Neural cell (in vitro differentiated cells): ENCODE data around the gene CACNA2D2. TPM values are rescaled to one million over a fixed set of nuclear protein-coding genes. Genes with fewer than 3 reads are reported as not detected.

Source experiments
- H2AFZ ChIP-seq: fragments of 200-600, 300-800 bp; sonication (generic), shearing (Covaris generic); 2 replicates; pipeline ENCODE4 v1.6.0; 2014; ENCODE audit warnings: low read depth, mild to moderate bottlenecking, antibody characterized with exemption, low read length, moderate library complexity
- H3F3A ChIP-seq: fragments of 200-600 bp; shearing (Covaris generic); 2 replicates; pipeline ENCODE4 v1.6.1; 2016; ENCODE audit warnings: mild to moderate bottlenecking, moderate library complexity, mixed read lengths, antibody characterized with exemption, low read length; ENCODE audit not compliant: insufficient read depth, poor library complexity, severe bottlenecking
- H3K27ac ChIP-seq: fragments of 200-600, 300-800 bp; sonication (generic), shearing (Covaris generic); 2 replicates; pipeline ENCODE4 v1.5.1; 2014; ENCODE audit warnings: mild to moderate bottlenecking, low read length, moderate library complexity
- H3K27me3 ChIP-seq: fragments of 300-800, 200-600 bp; sonication (generic), shearing (Covaris generic); 2 replicates; pipeline ENCODE4 v1.6.0; 2014; ENCODE audit warnings: mild to moderate bottlenecking, low read depth, low read length, moderate library complexity; ENCODE audit not compliant: insufficient read depth
- H3K36me3 ChIP-seq: fragments of 300-800, 200-600 bp; sonication (generic), shearing (Covaris generic); 2 replicates; pipeline ENCODE4 v1.5.1; 2014; ENCODE audit warnings: mild to moderate bottlenecking, antibody characterized with exemption, low read length, moderate library complexity; ENCODE audit not compliant: insufficient read depth
- H3K4me2 ChIP-seq: fragments of 300-800, 200-600 bp; sonication (generic), shearing (Covaris generic); 2 replicates; pipeline ENCODE4 v1.6.0; 2014; ENCODE audit warnings: mild to moderate bottlenecking, low read length
- H3K4me3 ChIP-seq: fragments of 300-800, 200-600 bp; sonication (generic), shearing (Covaris generic); 2 replicates; pipeline ENCODE4 v1.5.1; 2014; ENCODE audit warnings: mild to moderate bottlenecking, low read length, moderate library complexity
- H3K79me2 ChIP-seq: fragments of 200-600 bp; shearing (Covaris generic); replicated peaks from 2 replicates; pipeline ENCODE4 v1.6.0; 2014; ENCODE audit warnings: mild to moderate bottlenecking, low read length, moderate library complexity; ENCODE audit not compliant: insufficient read depth
- H3K9ac ChIP-seq: fragments of 300-800, 200-600 bp; sonication (generic), shearing (Covaris generic); 2 replicates; pipeline ENCODE4 v1.6.1; 2016; ENCODE audit warnings: mild to moderate bottlenecking, low read length, mixed read lengths
- H3K9me2 ChIP-seq: fragments of 200-600 bp; shearing (Covaris generic); 2 replicates; pipeline ENCODE4 v1.6.1; 2016; ENCODE audit warnings: mild to moderate bottlenecking, low read length, mixed read lengths; ENCODE audit not compliant: insufficient read depth
- H3K9me3 ChIP-seq: fragments of 200-600, 300-800 bp; sonication (generic), shearing (Covaris generic); 2 replicates; pipeline ENCODE4 v1.6.1; 2016; ENCODE audit warnings: mild to moderate bottlenecking, mixed run types, low read length, moderate library complexity, mixed read lengths
- H4K20me1 ChIP-seq: fragments of 200-600 bp; shearing (Covaris generic); 2 replicates; pipeline ENCODE4 v1.6.1; 2016; ENCODE audit warnings: mild to moderate bottlenecking, mixed run types; ENCODE audit not compliant: insufficient read depth
- EP300 ChIP-seq: fragments of 450-650 bp; conservative IDR thresholded peaks from 2 replicates; pipeline ENCODE4 v1.6.1; 2014; ENCODE audit warnings: antibody characterized with exemption, mild to moderate bottlenecking, moderate library complexity; ENCODE audit not compliant: poor library complexity, severe bottlenecking
- EZH2 ChIP-seq: fragments of 200-600, 300-800 bp; shearing (Covaris generic), sonication (generic); IDR thresholded peaks from 2 replicates; pipeline ENCODE4 v1.6.1; 2014; ENCODE audit warnings: antibody characterized with exemption, low read length, borderline replicate concordance, mild to moderate bottlenecking; ENCODE audit not compliant: insufficient read depth, poor library complexity, severe bottlenecking
- MXI1 ChIP-seq: fragments of 450-650 bp; conservative IDR thresholded peaks from 2 replicates; pipeline ENCODE4 v1.6.1; 2014; ENCODE audit warnings: antibody characterized with exemption, mild to moderate bottlenecking; ENCODE audit not compliant: poor library complexity, severe bottlenecking
- POLR2AphosphoS5 ChIP-seq: IDR thresholded peaks from 2 replicates; pipeline ENCODE4 v1.6.1; 2012
- RAD21 ChIP-seq: fragments of 450-650 bp; conservative IDR thresholded peaks from 2 replicates; pipeline ENCODE4 v1.6.1; 2014; ENCODE audit warnings: antibody characterized with exemption, mild to moderate bottlenecking, moderate library complexity
- SMC3 ChIP-seq: fragments of 450-650 bp; conservative IDR thresholded peaks from 2 replicates; pipeline ENCODE4 v1.6.1; 2014; ENCODE audit warnings: antibody characterized with exemption, mild to moderate bottlenecking, moderate library complexity; ENCODE audit not compliant: poor library complexity
- TAF1 ChIP-seq: IDR thresholded peaks from 2 replicates; pipeline ENCODE4 v1.6.1; 2012; ENCODE audit warnings: low read depth
- polyA plus RNA-seq: library from polyadenylated mRNA; depleted of rRNA; stranded (reverse); fragments of >200 nt; gene quantifications from 2 replicates; pipeline ENCODE4 v1.2.3, GENCODE V29; 2014
- TF ChIP-seq, protein P1 (sequence below): IDR thresholded peaks from 2 replicates; pipeline ENCODE4 v1.6.1; 2012; ENCODE audit warnings: borderline replicate concordance
- TF ChIP-seq, protein P2 (sequence below): fragments of 450-650 bp; IDR thresholded peaks from 2 replicates; pipeline ENCODE4 v1.5.1; 2014; ENCODE audit warnings: antibody characterized with exemption, mild to moderate bottlenecking, moderate library complexity; ENCODE audit not compliant: poor library complexity, severe bottlenecking

The CACNA2D2 gene
- polyA plus RNA-seq, 1 donor from 2014 or later, result 7.8 TPM

DNA sequence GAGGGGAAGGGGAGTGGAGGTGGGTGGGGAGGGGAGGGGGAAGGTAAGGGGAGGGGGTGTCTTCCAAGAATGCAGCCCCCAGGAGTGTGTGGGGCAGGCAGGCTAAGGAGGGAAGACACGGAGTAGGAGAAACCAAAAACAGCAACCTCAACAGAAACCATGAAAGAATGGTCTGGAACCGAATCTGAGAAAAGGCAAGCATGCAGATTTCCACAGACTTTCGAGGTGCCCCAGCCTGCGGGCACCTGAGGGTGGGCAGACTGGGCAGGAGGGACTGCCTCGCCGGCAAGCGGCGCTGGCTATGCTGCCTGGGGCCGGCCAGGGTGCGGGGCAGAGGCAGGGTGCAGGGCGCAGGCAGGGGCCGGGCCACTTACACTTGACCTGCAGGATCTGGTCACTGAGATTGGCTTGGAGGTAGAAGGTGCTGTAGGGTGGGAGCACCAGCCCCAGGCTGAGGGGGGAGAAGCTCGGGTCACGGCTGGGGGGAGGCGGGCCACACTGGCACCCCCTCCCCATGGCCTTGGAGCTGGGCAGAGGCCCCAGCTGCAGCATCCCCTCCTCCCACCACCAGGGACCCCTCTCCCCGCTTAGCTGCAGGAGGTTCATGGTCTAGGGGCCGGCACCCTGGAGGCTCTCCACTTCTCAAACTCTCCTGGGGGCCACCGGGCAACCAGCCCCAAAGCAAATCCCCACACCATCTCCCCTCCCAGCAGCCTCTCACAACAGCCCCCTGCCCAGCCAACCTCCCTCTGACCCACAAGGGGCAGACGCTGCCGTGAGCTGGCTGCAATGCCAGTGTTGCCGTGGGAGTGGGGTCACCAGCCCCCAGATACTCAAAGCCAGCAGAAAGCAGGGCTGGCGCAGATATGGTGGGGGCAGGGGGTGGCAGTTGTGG is 128.8 kb downstream of the CACNA2D2 start:
- Histone ChIP-seq H3K9ac (no peak overlapping the region), H3K9me3 (no peaks in the 10 kb centered on the region), H4K20me1 (no peaks in the 10 kb centered on the region), H3K27ac (no peak overlapping the region), H3K36me3 (no peaks in the 10 kb centered on the region), H2AFZ (no peak overlapping the region), H3K4me2 (no peak overlapping the region), H3F3A (no peaks in the 10 kb centered on the region), H3K27me3 (no peaks in the 10 kb centered on the region), H3K4me3 (no peak overlapping the region), H3K79me2 (no peaks in the 10 kb centered on the region), H3K9me2 (no peaks in the 10 kb centered on the region)
- TF ChIP-seq EP300, result no peak
- TF ChIP-seq, protein P1, sequence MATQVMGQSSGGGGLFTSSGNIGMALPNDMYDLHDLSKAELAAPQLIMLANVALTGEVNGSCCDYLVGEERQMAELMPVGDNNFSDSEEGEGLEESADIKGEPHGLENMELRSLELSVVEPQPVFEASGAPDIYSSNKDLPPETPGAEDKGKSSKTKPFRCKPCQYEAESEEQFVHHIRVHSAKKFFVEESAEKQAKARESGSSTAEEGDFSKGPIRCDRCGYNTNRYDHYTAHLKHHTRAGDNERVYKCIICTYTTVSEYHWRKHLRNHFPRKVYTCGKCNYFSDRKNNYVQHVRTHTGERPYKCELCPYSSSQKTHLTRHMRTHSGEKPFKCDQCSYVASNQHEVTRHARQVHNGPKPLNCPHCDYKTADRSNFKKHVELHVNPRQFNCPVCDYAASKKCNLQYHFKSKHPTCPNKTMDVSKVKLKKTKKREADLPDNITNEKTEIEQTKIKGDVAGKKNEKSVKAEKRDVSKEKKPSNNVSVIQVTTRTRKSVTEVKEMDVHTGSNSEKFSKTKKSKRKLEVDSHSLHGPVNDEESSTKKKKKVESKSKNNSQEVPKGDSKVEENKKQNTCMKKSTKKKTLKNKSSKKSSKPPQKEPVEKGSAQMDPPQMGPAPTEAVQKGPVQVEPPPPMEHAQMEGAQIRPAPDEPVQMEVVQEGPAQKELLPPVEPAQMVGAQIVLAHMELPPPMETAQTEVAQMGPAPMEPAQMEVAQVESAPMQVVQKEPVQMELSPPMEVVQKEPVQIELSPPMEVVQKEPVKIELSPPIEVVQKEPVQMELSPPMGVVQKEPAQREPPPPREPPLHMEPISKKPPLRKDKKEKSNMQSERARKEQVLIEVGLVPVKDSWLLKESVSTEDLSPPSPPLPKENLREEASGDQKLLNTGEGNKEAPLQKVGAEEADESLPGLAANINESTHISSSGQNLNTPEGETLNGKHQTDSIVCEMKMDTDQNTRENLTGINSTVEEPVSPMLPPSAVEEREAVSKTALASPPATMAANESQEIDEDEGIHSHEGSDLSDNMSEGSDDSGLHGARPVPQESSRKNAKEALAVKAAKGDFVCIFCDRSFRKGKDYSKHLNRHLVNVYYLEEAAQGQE, result no peak
- TF ChIP-seq, protein P2, sequence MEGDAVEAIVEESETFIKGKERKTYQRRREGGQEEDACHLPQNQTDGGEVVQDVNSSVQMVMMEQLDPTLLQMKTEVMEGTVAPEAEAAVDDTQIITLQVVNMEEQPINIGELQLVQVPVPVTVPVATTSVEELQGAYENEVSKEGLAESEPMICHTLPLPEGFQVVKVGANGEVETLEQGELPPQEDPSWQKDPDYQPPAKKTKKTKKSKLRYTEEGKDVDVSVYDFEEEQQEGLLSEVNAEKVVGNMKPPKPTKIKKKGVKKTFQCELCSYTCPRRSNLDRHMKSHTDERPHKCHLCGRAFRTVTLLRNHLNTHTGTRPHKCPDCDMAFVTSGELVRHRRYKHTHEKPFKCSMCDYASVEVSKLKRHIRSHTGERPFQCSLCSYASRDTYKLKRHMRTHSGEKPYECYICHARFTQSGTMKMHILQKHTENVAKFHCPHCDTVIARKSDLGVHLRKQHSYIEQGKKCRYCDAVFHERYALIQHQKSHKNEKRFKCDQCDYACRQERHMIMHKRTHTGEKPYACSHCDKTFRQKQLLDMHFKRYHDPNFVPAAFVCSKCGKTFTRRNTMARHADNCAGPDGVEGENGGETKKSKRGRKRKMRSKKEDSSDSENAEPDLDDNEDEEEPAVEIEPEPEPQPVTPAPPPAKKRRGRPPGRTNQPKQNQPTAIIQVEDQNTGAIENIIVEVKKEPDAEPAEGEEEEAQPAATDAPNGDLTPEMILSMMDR, result no peak
- no peak for TF ChIP-seq EZH2
- no peak for TF ChIP-seq TAF1

GRCh38 chr3:50373146-50374051 is 130.0 kb downstream of the CACNA2D2 start:
- H3K36me3 ChIP-seq, result no peaks in the 10 kb centered on the region
- H3F3A ChIP-seq, result no peaks in the 10 kb centered on the region
- H3K9me3 ChIP-seq, result no peaks in the 10 kb centered on the region
- H3K9ac ChIP-seq, result no peak overlapping the region
- H3K9me2 ChIP-seq, result no peaks in the 10 kb centered on the region
- no peaks in the 10 kb centered on the region for H3K27me3 ChIP-seq
- no peak overlapping the region for H3K4me3 ChIP-seq
- H3K4me2 ChIP-seq, result no peak overlapping the region
- H3K27ac ChIP-seq, result no peak overlapping the region
- no peak for TF ChIP-seq TAF1
- TF ChIP-seq SMC3, result no peak
- TF ChIP-seq, protein P2, result no peak
- no peak for TF ChIP-seq POLR2AphosphoS5
- TF ChIP-seq EP300, result no peak
- TF ChIP-seq, protein P1, result no peak
- TF ChIP-seq MXI1, result no peak
- TF ChIP-seq RAD21, result no peak
- TF ChIP-seq EZH2, result no peak
- no peaks in the 10 kb centered on the region for H4K20me1 ChIP-seq
- no peak overlapping the region for H2AFZ ChIP-seq
- H3K79me2 ChIP-seq, result no peaks in the 10 kb centered on the region
